Measurements from ENCODE around the gene ELP4.
"Not testable (repeated sequence)": the region's sequence is repeated elsewhere in the genome, so short reads cannot be mapped to it uniquely, and the experiment has no call there.

The ELP4 gene

GRCh38 chr11:31714840-31715239 is 205.3 kb downstream of the ELP4 start:
- no peak for DNase-seq

DNA sequence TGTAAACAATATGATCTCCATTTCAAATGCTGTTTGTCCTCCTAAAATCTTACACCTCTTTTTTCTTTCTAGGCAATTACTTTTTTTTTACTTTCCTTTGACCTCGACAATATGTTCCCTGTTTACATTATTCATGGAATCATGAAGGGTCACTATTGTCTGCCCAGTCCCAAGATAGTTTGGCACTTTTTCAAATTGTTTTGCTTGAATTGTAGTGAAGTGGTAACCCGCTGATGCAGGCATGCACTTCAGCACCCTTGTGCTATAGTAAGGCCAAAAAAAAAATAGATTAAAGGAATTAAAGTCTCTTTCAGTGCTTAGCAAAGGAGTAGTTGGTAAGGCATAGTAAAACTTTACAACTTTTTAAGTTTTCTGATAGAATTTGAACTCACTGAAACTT is 210.7 kb downstream of the ELP4 start:
- no peak for DNase-seq

DNA sequence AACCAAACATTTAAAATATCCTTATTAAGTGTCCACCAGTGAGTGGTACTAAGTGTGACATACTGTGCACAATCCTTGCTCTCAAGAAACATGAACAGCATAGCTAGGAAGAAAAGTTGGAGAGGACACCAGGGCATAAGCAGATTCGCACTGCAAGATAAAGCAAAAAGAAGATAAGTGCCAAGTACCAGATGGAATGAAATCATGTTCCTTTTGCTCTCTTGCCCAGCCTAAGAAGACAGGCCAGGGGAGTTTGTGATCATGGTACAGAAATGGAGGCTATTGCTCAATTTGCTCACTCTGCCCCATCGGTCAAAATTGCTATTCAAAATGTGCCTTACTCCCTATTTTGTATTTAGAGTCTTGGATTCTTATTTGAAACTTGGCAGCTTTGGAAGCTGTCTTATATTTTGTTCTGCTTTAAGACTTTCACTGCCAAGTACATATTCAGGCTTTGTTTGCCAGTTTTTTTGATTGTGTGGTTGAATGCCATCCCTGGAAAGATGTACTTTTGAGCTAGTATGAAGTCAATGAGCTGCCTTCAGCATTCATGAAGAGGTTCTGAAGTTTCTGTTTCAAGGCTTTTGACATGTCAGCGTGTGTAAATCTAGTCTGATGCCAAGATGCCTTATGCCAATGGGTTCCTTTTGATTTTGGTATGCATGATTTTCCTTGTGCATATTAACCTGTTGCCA is 211.3 kb downstream of the ELP4 start:
- no peak for DNase-seq

DNA sequence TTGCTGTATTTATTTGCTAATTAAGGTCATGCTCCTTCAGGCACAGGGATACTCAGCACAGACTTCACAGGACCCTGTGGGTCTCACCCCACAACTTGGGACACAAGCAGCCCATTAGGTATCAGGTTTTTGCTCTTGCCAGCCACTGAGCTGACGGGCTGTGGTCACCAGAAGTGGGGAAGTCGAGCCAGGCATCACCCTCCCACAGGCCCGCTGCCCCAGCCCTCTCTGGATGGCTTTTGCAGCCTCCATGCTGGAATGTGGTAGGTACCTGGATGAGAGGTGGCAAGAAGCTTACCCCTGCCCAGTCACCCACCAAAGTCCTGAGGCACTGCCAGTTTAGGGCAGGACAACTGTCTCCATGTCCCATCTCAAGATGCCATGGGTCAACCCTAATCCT is 213.2 kb downstream of the ELP4 start:
- no peak for DNase-seq

DNA sequence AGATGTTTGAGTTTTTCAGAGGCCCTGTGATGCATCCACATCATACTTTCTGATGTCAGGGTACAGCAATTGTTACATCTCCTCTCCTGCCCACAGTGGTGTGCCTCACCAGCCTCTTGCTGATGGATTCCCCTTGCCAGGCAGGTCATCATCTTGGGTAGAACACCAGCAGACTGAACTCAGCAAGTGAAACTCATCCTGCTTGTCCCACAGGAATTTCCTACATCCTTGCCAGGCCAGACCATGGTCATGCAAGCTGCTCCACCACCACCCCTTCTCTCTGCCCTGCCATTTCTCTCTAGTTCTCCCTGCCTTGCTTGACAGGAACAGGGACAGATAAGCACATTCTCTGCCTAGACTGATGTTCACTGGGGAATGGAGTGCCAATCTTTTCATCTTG is 215.6 kb downstream of the ELP4 start:
- DNase-seq, result no peak

GRCh38 chr11:31728432-31728831 is 218.9 kb downstream of the ELP4 start:
- no peak for DNase-seq

- no peak for DNase-seq
Measured at GRCh38 chr11:31740131-31740530, 230.6 kb downstream of the ELP4 start.

- not testable (repeated sequence) for DNase-seq
Measured at GRCh38 chr11:31740731-31741368, 231.3 kb downstream of the ELP4 start.

DNA sequence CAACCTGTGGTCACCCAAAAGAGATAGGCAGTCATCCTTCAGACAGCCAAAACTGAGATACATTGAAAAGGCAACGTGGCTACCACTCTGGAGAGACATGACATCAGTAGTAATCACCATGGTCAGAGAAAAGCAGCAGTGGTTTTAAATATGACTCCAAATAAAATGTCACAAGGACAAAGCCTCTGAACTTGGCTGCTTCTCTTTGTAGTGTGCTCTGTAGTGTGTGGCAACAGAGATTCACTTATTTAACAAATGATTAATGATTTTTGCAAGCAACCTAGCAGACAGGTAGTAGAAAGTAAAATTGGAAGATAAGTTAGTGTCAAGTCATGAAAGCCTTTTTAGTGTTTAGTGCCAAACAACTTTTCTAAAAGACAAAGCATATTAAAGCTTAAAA is 238.0 kb downstream of the ELP4 start:
- no peak for DNase-seq

GRCh38 chr11:31757260-31757835 is 247.8 kb downstream of the ELP4 start:
- DNase-seq, result no peak

GRCh38 chr11:31761636-31762035 is 252.1 kb downstream of the ELP4 start:
- no peak for DNase-seq

GRCh38 chr11:31763296-31763695 is 253.7 kb downstream of the ELP4 start:
- no peak for DNase-seq

- no peak for DNase-seq
Measured at GRCh38 chr11:31764261-31764660, 254.7 kb downstream of the ELP4 start.

GRCh38 chr11:31764766-31765165 is 255.2 kb downstream of the ELP4 start:
- DNase-seq, result no peak

DNA sequence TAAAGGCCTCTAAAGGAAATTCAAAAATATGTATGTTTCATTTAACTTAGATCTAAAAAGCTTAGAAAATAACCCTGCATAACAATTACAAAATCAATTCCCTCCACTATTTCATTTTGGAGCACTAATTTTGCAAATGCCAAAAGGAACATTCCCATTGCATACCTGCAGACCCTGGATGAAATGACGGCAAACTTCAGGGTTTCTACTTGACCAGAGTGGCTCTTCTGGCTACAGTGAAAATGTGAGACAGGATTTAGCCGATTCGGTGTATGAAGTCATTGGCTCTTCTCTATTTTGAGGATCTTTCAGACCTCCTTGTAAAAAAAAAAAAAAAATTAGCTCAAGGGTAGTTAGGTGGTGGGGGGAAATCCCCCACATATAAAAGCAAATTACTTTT is 257.5 kb downstream of the ELP4 start:
- no peak for DNase-seq

DNA sequence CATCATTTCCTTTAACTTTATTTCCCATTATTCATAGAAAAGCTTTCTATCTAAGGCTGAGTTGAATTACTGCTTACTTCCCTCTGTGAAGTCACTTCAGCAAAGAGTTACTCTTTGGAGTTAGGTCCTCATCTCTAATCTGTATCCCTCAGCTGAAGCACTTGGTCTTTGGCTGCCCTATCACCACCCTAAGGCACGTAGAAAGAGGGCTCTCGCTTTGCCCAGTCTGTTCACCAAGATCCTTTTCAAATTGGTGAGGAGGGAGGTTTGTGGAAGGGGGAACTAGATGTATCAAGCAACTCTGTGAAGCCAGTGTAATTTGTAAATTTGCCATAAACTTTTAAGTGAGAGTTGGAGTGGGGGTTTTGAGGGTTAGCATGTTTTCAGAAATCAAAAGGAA is 258.1 kb downstream of the ELP4 start:
- no peak for DNase-seq

- no peak for DNase-seq
Measured at GRCh38 chr11:31768749-31769640, 259.4 kb downstream of the ELP4 start.

GRCh38 chr11:31770011-31770700 is 260.6 kb downstream of the ELP4 start:
- no peak for DNase-seq

GRCh38 chr11:31772412-31772811 is 262.8 kb downstream of the ELP4 start:
- DNase-seq, result no peak

- DNase-seq, result no peak
Measured at GRCh38 chr11:31779374-31779791, 269.8 kb downstream of the ELP4 start.

DNA sequence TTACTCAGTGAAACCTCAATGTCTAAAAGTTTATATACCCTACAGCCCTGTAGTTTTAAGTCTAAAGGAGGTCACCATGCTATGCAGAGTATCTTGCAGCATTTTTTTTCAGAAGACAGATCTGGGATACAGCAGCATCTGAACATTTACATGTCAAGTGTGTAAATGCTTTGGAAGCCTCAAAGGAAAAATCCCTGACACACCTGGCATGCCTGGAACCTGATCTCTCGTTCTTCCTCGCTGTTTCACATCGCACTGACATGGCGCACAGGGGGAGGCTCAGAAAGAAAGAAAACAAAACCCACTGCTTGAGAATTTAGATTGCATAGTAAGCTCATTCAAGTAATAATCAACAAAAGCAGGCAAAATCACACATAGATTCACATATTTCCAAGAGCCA is 270.5 kb downstream of the ELP4 start:
- no peak for DNase-seq

- DNase-seq, result no peak
Measured at GRCh38 chr11:31780480-31780971, 271.0 kb downstream of the ELP4 start.

DNA sequence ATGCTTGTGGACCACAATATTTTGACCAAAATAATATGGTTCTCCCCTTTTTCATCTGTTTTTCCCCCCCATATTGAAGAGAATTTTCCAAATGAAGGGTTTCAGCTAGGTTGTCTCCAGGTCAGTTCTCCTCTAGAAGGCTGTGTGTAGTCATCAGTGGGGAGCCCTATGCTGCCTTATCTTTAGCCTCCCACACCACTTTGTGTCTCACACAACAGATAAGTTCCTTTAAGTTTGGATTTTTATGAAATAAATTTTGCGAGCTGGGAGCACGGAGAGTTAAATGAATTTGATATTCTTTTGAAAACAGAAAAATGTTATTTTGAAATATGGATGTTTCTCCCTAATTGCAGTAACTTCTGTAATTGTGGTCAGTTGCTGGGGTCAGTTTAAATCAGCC is 272.7 kb downstream of the ELP4 start:
- no peak for DNase-seq
